ENCODE results near the gene MTFR1L. TPM values are rescaled to one million over a fixed set of nuclear protein-coding genes. Genes with fewer than 3 reads are reported as not detected.

MTFR1L gene
- total and polyA plus RNA-seq, 2 donors (not counting 1 experiment from before 2014, with no cell fraction given) = 38.3 to 56.0 TPM

- H3K4me2 ChIP-seq (ENCODE audit: extremely low read depth, insufficient read depth, low read length) = no peak overlapping the region
- H2AFZ ChIP-seq (ENCODE audit: low read length) = no peak overlapping the region
- H3K27me3 ChIP-seq (ENCODE audit: control insufficient read depth, insufficient read depth, low read length) = no peaks in the 10 kb centered on the region
- H4K20me1 ChIP-seq (ENCODE audit: control insufficient read depth, extremely low read depth, insufficient read depth, low read length) = no peaks in the 10 kb centered on the region
- H3K4me3 ChIP-seq (replicated peaks in 1 of 4; ENCODE audit: control extremely low read depth in 1 of 4, insufficient read depth in 1 of 4, low read depth in 3 of 4, low read length in 4 of 4) = no peak overlapping the region
- no peaks in the 10 kb centered on the region for H3K36me3 ChIP-seq (ENCODE audit: control insufficient read depth, insufficient read depth, low read length)
- no peak overlapping the region for H3K9ac ChIP-seq (ENCODE audit: insufficient read depth, low read length)
- no peak for DNase-seq (ENCODE audit: low read depth in 2 of 2)
- TF ChIP-seq CTCF (conservative IDR thresholded peaks at IDR 0.05 in 1 of 2, IDR thresholded peaks at IDR 0.05 in 1 of 2; ENCODE audit: low read depth in 1 of 2, low read length in 2 of 2) = no peak
- no peak for TF ChIP-seq EZH2 (IDR thresholded peaks at IDR 0.05; ENCODE audit: low read length, missing control alignments)
- no peaks in the 10 kb centered on the region for H3K79me2 ChIP-seq (ENCODE audit: control insufficient read depth, insufficient read depth, low read length)
- peaks cover 14% of the 10 kb centered on the region for H3K4me1 ChIP-seq (ENCODE audit: control insufficient read depth, extremely low read depth, insufficient read depth, low read length)
- H3K27ac ChIP-seq (ENCODE audit: insufficient read depth, low read length) = no peak overlapping the region
- H3K9me3 ChIP-seq (ENCODE audit: control insufficient read depth, insufficient read depth, low read depth, low read length) = no peaks in the 10 kb centered on the region
Observed at GRCh38 chr1:25877155-25877554, 57.4 kb downstream of the MTFR1L start.

GRCh38 chr1:25878690-25879089 is 58.9 kb downstream of the MTFR1L start:
- Histone ChIP-seq H3K9me3 (ENCODE audit: control insufficient read depth, insufficient read depth, low read depth, low read length) (no peaks in the 10 kb centered on the region), H3K4me1 (ENCODE audit: control insufficient read depth, extremely low read depth, insufficient read depth, low read length) (peaks cover 7% of the 10 kb centered on the region), H3K4me2 (ENCODE audit: extremely low read depth, insufficient read depth, low read length) (no peak overlapping the region), H2AFZ (ENCODE audit: low read length) (no peak overlapping the region), H3K79me2 (ENCODE audit: control insufficient read depth, insufficient read depth, low read length) (no peaks in the 10 kb centered on the region), H4K20me1 (ENCODE audit: control insufficient read depth, extremely low read depth, insufficient read depth, low read length) (no peaks in the 10 kb centered on the region), H3K36me3 (ENCODE audit: control insufficient read depth, insufficient read depth, low read length) (no peaks in the 10 kb centered on the region), H3K4me3 (replicated peaks in 1 of 4; ENCODE audit: control extremely low read depth in 1 of 4, insufficient read depth in 1 of 4, low read depth in 3 of 4, low read length in 4 of 4) (no peak overlapping the region), H3K27me3 (ENCODE audit: control insufficient read depth, insufficient read depth, low read length) (no peaks in the 10 kb centered on the region), H3K9ac (ENCODE audit: insufficient read depth, low read length) (no peak overlapping the region), H3K27ac (ENCODE audit: insufficient read depth, low read length) (no peak overlapping the region)
- no peak for DNase-seq (ENCODE audit: low read depth in 2 of 2)
- no peak for TF ChIP-seq CTCF (conservative IDR thresholded peaks at IDR 0.05 in 1 of 2, IDR thresholded peaks at IDR 0.05 in 1 of 2; ENCODE audit: low read depth in 1 of 2, low read length in 2 of 2)
- TF ChIP-seq EZH2 (IDR thresholded peaks at IDR 0.05; ENCODE audit: low read length, missing control alignments) = no peak

- Histone ChIP-seq H3K9ac (ENCODE audit: insufficient read depth, low read length) (no peak overlapping the region), H3K36me3 (ENCODE audit: control insufficient read depth, insufficient read depth, low read length) (no peaks in the 10 kb centered on the region), H4K20me1 (ENCODE audit: control insufficient read depth, extremely low read depth, insufficient read depth, low read length) (no peaks in the 10 kb centered on the region), H3K4me1 (ENCODE audit: control insufficient read depth, extremely low read depth, insufficient read depth, low read length) (peaks cover 3% of the 10 kb centered on the region), H3K27me3 (ENCODE audit: control insufficient read depth, insufficient read depth, low read length) (no peaks in the 10 kb centered on the region), H3K9me3 (ENCODE audit: control insufficient read depth, insufficient read depth, low read depth, low read length) (no peaks in the 10 kb centered on the region), H3K79me2 (ENCODE audit: control insufficient read depth, insufficient read depth, low read length) (no peaks in the 10 kb centered on the region), H2AFZ (ENCODE audit: low read length) (no peak overlapping the region), H3K4me2 (ENCODE audit: extremely low read depth, insufficient read depth, low read length) (no peak overlapping the region), H3K27ac (ENCODE audit: insufficient read depth, low read length) (no peak overlapping the region), H3K4me3 (replicated peaks in 1 of 4; ENCODE audit: control extremely low read depth in 1 of 4, insufficient read depth in 1 of 4, low read depth in 3 of 4, low read length in 4 of 4) (no peak overlapping the region)
- no peak for TF ChIP-seq EZH2 (IDR thresholded peaks at IDR 0.05; ENCODE audit: low read length, missing control alignments)
- TF ChIP-seq CTCF (conservative IDR thresholded peaks at IDR 0.05 in 1 of 2, IDR thresholded peaks at IDR 0.05 in 1 of 2; ENCODE audit: low read depth in 1 of 2, low read length in 2 of 2) = no peak
- no peak for DNase-seq (ENCODE audit: low read depth in 2 of 2)
Observed at GRCh38 chr1:25879675-25880074, 59.9 kb downstream of the MTFR1L start.
